RKO (cell line): ENCODE data around the gene CIART.
A peak's percentile ranks its signal among the peaks of the same experiment; 100 is the strongest.
"Not testable (repeated sequence)": the region's sequence is repeated elsewhere in the genome, so short reads cannot be mapped to it uniquely, and the experiment has no call there.

ENCODE experiments used
- DNase-seq: peaks from one replicate; pipeline ENCODE4 v3.0.0-alpha.2; 2016; ENCODE audit warnings: low spot score

CIART gene

GRCh38 chr1:150262388-150263320, 19.7 kb upstream of the CIART start:
- no peak for DNase-seq

DNA sequence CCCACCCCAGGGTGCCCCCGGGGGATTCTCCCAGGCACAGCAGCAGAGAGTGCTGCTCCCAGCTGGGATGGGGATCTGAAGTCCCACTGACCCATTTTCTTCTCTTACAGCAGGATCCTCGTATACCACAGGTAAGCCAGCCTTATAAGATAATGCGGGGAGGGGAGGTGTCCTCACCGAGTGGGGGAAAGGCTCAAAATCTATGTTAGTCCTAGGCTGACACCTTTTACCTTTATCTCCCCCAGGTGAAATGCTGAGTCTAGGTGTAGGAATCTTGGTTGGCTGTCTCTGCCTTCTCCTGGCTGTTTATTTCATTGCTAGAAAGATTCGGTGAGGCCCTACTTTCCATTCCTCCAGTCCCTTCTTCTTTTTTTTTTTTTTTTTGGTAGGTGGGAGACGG, 18.8 kb upstream of the CIART start:
- DNase-seq: no peak

DNA sequence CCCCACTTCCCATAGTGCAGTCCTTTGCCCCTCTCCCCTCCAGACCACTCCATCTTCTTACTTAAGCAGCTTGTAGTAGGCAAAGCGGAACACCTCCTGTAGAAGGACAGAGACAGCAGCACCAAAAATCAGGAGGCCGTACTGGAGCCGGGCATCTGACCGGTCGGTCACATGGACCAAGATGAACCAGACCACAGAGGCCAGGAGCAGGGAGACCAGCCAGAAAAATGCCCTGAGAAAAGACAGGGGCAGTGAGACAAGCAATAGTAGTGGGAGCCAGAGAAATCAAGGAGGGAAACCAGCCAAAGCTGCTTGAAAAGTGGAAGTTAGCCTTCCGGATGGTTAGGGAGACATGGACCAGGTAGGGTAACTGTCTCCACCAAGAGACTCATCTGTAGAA, 14.5 kb upstream of the CIART start:
- no peak for DNase-seq

- DNase-seq: peak; percentile 30
These were observed 14.0 kb upstream of the CIART start for GRCh38 chr1:150268340-150268704.

- DNase-seq: peak; percentile 97
These were observed 13.5 kb upstream of the CIART start, which contains the start of gene APH1A for GRCh38 chr1:150268705-150269403. TSS of gene APH1A (minus strand) at chr1:150269016. CDS start at chr1:150268810, 206 bp downstream.

GRCh38 chr1:150269451-150269850, 12.9 kb upstream of the CIART start:
- DNase-seq: no peak

DNA sequence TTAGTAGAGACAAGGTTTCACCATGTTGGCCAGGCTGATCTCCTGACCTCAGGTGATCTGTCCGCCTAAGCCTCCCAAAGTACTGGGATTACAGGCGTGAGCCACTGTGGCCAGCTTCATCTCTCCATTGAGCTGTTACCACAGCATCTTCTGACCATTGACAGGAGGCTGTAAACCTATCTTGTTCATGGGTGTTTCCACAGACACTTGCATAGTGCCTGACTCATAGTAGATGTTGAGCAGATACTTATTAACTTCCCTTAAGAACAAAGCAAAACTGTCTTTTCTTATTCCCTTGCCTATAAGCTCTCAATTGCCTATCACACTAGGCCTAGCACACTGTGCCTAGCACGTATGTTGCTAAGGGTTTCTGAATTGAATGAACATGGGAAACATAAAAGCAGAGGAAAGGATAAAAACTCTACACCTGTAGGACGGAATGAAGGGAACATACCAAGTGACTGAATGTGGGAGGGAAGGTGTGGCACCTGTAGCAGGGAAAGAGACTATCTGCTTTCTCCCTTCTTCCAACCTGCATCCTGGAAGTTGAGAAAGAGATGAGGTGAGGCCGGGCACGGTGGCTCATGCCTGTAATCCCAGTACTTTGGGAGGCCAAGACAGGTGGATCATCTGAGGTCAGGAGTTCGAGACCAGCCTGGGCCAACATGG, 10.9 kb upstream of the CIART start:
- DNase-seq: no peak

DNA sequence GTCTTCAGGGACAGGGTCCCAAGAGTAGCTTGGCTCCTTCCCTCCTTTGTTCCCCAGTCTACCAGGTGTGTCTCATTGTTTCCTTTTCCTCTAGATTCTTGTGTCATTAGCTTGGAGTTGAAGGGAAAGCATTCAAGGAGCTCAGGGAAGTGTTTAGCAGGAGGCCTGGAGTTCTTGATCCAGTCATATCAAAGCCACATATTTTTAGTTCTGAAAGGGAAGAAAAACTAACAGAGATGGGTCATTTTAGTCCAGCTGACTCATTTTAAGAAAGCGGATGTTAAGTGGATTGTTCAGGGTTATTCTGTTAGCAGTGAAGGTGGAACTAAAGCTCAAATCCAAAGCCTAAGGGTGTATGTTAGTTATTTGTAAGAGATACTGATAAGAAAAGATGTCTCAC, 9.0 kb upstream of the CIART start:
- no peak for DNase-seq

DNA sequence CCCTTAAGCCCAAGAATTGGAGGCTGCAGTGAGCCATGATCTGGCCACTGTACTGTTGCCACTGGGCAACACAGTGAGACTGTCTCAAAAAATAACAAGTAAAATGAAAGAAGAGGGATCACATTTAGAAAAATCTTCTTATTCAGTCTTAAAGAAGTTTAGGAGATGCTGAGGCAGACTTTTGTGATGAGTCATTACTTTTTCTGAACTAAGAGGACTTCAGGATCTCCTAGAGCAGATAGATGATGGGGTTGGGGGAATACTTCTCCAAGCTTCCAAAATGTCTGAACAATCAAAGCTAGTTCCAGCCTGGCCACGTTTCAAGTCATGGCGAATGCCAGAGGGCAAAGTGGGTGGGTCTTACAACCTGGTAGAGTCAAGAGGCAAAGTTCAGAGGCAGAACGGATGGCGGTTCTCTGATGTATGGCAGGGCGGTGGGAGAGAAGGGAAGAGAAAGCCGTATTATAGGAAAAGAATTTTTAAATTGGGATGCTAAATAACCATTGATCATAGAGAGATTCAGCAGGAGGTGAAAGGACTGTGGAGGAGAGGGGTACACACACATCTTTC, 2.1 kb upstream of the CIART start:
- DNase-seq: no peak

GRCh38 chr1:150281221-150281757, 1.1 kb upstream of the CIART start:
- peak; percentile 81 for DNase-seq

DNA sequence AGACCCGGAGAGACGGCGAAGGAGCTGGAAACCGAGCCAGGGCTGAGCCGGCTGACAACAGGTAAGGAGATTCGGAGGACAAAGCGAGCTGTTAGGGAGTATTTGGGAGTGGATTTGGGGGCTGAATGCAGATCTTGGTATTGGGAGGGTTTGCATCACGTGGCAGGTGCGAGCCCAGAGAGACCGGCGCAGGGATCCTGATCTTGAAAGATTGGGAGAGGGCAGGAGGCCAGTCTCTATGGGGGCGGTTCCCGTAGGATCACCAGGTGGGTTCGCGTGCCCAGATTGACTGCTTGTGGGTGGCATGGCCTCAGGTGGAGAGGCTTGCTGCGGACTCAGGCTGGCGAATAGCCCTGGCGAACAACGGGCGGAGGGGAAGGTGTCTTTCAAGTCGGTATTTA, 204 bp downstream of the CIART start:
- no peak for DNase-seq

DNA sequence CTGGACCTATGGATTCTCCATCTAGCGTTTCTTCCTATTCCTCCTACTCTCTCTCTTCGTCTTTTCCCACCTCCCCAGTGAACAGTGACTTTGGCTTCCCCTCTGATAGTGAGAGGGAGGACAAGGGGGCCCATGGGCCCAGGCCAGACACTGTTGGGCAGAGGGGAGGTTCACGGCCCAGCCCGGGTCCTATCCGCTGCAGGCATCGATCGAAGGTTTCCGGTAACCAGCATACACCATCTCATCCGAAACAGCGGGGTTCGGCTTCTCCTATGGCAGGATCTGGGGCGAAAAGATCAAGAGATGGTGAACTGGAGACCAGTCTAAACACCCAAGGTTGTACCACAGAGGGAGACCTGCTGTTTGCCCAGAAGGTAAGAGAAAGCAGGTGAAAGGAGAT, 906 bp downstream of the CIART start:
- DNase-seq: no peak

DNA sequence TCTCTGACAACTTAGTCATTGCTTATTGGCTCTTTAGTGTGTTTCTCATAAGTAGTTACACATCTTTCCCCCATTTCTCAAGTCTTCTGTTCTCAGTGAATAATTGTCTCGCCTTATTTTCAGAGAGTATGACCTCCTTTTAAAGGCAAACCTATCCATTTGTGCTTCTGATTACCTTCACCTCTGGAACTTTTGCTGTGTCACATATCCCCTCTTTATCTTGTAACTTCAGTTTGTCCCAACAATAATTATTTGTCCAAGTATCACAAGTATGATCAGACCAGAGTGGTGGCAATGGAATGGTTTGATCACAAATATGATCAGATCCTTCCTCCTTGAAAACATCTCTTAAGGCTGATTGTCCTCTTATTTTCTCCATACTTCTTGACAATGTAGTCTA, 6.0 kb downstream of the CIART start:
- DNase-seq: no peak

DNA sequence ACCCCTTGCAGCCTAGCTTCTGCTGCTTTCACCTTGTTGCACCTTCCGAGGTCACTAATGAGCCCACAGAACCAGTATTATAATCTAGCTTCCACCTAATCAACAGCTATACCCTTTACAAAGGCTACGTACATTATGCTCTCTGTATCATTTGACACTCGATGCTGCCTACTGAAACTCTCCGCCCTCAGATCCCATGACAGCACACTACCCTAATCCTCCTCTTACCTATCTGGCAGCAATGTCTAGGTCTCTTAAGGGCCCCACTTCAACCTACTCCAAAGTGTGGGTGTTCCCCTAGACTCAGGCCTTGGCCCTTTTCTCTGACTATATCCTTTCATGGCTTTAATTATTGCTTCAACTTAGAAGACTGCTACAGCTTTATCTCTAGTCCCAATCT, 6.5 kb downstream of the CIART start:
- DNase-seq: no peak

DNA sequence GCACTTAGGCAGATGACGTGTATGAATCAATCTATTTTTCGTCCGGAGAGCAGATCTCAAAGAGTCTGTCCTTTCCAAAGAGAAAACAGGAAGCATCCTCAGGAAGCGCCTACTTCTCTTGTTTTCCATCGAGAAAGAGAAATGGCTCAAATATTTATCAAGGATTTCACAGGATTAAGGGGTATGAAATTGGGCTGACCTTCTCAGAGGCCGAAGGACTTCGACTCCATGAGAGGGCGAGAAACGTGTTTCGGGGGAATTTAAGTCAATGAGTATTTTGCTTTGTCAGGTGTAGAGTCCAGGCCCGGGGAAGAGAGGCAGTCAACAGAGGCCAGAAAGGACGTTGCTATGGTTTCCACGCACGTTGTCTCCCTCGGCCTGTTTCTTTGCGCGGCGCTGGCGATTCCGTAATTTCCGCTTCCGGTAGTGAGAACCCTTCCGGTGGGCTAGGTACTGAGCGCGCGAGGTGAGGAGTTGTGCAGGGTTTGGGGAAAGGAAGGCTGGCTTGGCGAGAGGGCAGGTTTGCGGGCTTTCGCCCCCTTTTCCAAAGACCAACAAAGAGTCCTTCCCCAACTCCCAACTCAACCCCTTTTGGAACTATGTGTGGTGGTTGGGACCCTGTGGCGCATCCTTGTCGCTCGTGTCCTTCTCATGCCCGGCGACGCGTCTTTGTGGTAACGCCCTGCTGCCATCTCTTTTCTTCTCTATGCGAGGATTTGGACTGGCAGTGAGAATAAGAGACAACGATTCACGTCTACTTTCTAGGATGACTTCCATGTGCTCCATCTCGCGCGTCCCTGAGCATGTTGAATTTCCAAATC, 11.3 kb downstream of the CIART start, which contains the start of gene MRPS21:
TSS of gene MRPS21 (plus strand) at position 429 of the 821 bp plus-strand sequence. CDS start 506 bp downstream, outside the sequence.
- peak; percentile 94 for DNase-seq

GRCh38 chr1:150295476-150295875, 13.1 kb downstream of the CIART start:
- peak; percentile 69 for DNase-seq

GRCh38 chr1:150299716-150300115, 17.4 kb downstream of the CIART start:
- no peak for DNase-seq

- no peak for DNase-seq
These were observed 20.0 kb downstream of the CIART start for GRCh38 chr1:150302338-150302737.

DNA sequence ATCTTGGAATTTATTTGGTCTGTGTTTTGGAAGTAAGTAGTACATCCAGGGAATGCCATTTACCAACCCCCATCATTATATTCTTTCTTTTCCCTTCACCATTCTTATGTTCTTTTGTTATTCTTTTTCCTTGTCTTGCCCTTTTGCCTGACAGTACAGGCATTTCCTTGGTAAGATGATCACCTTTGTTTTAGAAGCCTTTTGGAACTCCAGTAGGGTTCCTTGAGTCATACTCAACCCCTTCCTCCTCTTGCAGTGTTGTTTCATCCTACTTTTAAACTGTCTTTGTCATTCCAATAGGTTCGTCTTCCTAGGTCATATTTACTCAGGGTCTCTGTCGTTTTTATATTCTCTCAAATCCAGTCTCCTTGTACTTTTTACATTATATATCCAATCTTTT, 20.5 kb downstream of the CIART start:
- no peak for DNase-seq

DNA sequence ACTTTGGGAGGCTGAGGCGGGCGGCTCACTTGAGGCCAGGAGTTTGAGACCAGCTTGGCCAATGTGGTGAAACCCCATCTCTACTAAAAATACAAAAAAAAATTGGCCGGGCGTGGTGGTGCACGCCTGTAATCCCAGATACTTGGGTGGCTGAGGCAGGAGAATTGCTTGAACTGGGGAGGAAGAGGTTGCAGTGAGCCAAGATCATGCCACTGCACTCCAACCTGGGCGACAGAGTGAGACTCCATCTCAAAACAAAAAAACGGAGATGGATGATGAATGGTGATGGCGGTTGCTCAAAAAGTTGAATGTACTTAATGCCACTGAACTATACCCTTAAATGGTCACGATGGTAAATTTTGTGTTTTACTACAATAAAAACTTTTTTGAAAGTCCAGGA, 26.2 kb downstream of the CIART start:
- DNase-seq: not testable (repeated sequence)
